K562 (cell line): ENCODE measurements around the gene MAML3. TPM values are rescaled to one million over a fixed set of nuclear protein-coding genes. Genes with fewer than 3 reads are reported as not detected.

Experiments
- CBFA2T2 ChIP-seq: fragments of 450-650 bp; conservative IDR thresholded peaks from 2 replicates; pipeline ENCODE4 v1.6.1; 2017; ENCODE audit warnings: mild to moderate bottlenecking
- GTF2F1 ChIP-seq: IDR thresholded peaks from 2 replicates; pipeline ENCODE4 v1.6.1; 2011; ENCODE audit warnings: low read depth, low read length, improper control_type of control experiment
- HMG20B ChIP-seq: fragments of 250-450 bp; sonication (Bioruptor Pico); IDR thresholded peaks from 2 replicates; pipeline ENCODE4 v1.5.0; 2021; ENCODE audit warnings: mild to moderate bottlenecking
- MTA3 ChIP-seq: fragments of 450-650 bp; formaldehyde crosslinking; IDR thresholded peaks from 2 replicates; pipeline ENCODE4 v1.6.1; 2017; ENCODE audit warnings: mild to moderate bottlenecking, borderline replicate concordance
- PCBP1 ChIP-seq: fragments of 200-400 bp; formaldehyde crosslinking; IDR thresholded peaks from 2 replicates; pipeline ENCODE4 v1.6.1; 2018; ENCODE audit warnings: mild to moderate bottlenecking, low read depth, low read length; ENCODE audit not compliant: poor library complexity, severe bottlenecking
- RCOR1 ChIP-seq, 2 experiments: IDR thresholded peaks; 2 replicates each; pipeline ENCODE4 v1.6.1; 2012; ENCODE audit warnings: low read depth in 2 of 2, low read length in 2 of 2, borderline replicate concordance in 1 of 2, improper control_type of control experiment in 1 of 2
- SIRT6 ChIP-seq: IDR thresholded peaks from one replicate; pipeline ENCODE4 v1.6.1; 2012; ENCODE audit warnings: low read depth, mild to moderate bottlenecking, control low read depth, inconsistent platforms, low read length, moderate library complexity
- ZFP1 ChIP-seq: fragments of 450-650 bp; formaldehyde crosslinking; IDR thresholded peaks from 2 replicates; pipeline ENCODE4 v1.4.0; 2020; ENCODE audit warnings: mild to moderate bottlenecking, mixed read lengths
- ZNF134 ChIP-seq: fragments of 250-450 bp; sonication (Bioruptor Pico); conservative IDR thresholded peaks from 2 replicates; pipeline ENCODE4 v1.4.0; 2020
- ZNF785 ChIP-seq: fragments of 250-450 bp; sonication (Bioruptor Pico); IDR thresholded peaks from 2 replicates; pipeline ENCODE4 v1.4.0; 2020; ENCODE audit warnings: mild to moderate bottlenecking
- polyA plus RNA-seq, 8 experiments: library from polyadenylated mRNA; depleted of rRNA in 4 of 8; stranded (reverse) in 5 of 8; unstranded in 3 of 8; fragments of >200 nt; fragmentation: Nextera tagmentation in 2 of 8; fragmentation: Illumina TruSeq in 1 of 8; extraction: Ambion mirVana in 2 of 8; extraction: Trizol in 1 of 8; gene quantifications; 2 replicates each; pipeline versions ENCODE4 v1.2.1 to v1.2.3, GENCODE V29; 2011 to 2014; ENCODE audit warnings: inconsistent platforms in 1 of 8, missing spikeins in 1 of 8
- total RNA-seq, 7 experiments: library from RNA; depleted of rRNA in 6 of 7; stranded (reverse); fragments of >200 nt in 6 of 7; fragmentation: Illumina TruSeq in 2 of 7; extraction: Trizol in 2 of 7; gene quantifications; 2 replicates each; pipeline versions ENCODE4 v1.2.1 to v1.2.3, GENCODE V29; 2011 to 2021; ENCODE audit warnings: low replicate concordance in 1 of 7
- TF ChIP-seq, protein P1 (sequence below), 3 experiments: fragments of 200-800 bp in 1 of 3; fragments of 250-450 bp in 1 of 3; fragments of 450-650 bp in 1 of 3; sonication (Bioruptor Pico) in 1 of 3; sonication (Bioruptor generic) in 1 of 3; formaldehyde crosslinking in 1 of 3; IDR thresholded peaks; 2 replicates each; pipeline versions ENCODE4 v1.6.1 to v1.8.0; 2016 to 2022; ENCODE audit warnings: mild to moderate bottlenecking in 2 of 3, missing genetic modification characterization in 2 of 3, missing compliant biosample characterization in 1 of 3, moderate library complexity in 1 of 3
- TF ChIP-seq, protein P2 (sequence below): fragments of 250-450 bp; sonication (Bioruptor Pico); IDR thresholded peaks from 2 replicates; pipeline ENCODE4 v1.8.0; 2022; ENCODE audit warnings: moderate library complexity, mild to moderate bottlenecking, inconsistent platforms
- TF ChIP-seq, protein P3 (sequence below), 3 experiments: IDR thresholded peaks in 2 of 3; conservative IDR thresholded peaks in 1 of 3; 2 replicates each; pipeline ENCODE4 v1.5.1; 2011 to 2012; ENCODE audit warnings: low read length in 3 of 3, mild to moderate bottlenecking in 3 of 3, control low read depth in 2 of 3, improper control_type of control experiment in 1 of 3, inconsistent platforms in 1 of 3, low read depth in 1 of 3, mixed read lengths in 1 of 3, moderate library complexity in 1 of 3; ENCODE audit not compliant: insufficient read depth in 2 of 3
- TF ChIP-seq, protein P4 (sequence below): fragments of 450-650 bp; formaldehyde crosslinking; conservative IDR thresholded peaks from 2 replicates; pipeline ENCODE4 v1.4.0; 2022; ENCODE audit warnings: mild to moderate bottlenecking, missing genetic modification characterization
- TF ChIP-seq, protein P5 (sequence below): sonication (generic); formaldehyde crosslinking; IDR thresholded peaks from 2 replicates; pipeline ENCODE4 v1.8.0; 2023; ENCODE audit warnings: mild to moderate bottlenecking, missing genetic modification reagents

The MAML3 gene
- total and polyA plus RNA-seq, 9 of the 15 experiments (the other 6 are each of a cell fraction or from before 2014, with no cell fraction given), result 0.01 to 0.55 (median 0.25) TPM

DNA sequence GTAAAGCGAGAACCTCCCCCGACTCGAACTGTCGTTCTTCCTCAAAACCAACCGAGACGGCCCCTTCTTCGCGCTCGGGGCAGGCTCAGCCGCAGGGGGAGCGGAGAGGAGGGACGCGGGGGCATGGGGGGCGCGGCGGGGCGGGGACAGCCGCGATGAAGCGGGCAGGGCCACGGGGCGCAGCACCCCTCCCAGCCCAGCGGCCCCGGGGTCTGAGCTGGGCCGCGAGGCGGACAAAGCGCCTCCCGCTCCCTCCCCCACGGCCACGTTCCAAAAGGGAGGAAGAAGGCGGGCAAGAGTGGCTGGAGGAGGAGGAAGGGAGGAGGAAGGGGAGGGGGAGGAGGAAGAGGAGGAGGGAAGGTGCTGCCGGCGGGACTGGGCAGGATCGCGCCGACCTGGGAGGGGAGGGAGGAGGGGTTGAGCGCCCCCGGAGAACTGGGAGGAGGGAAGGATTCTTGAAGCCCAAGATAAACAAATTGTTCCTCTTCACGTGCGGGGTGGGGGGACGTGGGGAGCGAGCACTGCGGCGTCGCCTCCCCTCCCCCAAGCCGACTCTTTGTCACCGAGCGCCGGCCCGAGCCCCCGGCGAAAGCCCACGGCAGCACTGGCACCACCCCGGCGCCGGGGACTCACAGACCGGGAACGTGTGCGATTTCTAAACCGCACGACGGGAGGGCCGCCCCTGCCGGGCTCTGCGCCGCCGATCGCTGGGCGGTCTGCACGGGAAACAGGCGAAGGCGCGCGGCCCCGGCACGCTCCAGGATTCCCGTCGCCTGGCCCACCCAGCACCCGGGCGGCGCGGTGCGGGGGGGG, 2.9 kb downstream of the MAML3 start (continued):
- TF ChIP-seq, protein P1, sequence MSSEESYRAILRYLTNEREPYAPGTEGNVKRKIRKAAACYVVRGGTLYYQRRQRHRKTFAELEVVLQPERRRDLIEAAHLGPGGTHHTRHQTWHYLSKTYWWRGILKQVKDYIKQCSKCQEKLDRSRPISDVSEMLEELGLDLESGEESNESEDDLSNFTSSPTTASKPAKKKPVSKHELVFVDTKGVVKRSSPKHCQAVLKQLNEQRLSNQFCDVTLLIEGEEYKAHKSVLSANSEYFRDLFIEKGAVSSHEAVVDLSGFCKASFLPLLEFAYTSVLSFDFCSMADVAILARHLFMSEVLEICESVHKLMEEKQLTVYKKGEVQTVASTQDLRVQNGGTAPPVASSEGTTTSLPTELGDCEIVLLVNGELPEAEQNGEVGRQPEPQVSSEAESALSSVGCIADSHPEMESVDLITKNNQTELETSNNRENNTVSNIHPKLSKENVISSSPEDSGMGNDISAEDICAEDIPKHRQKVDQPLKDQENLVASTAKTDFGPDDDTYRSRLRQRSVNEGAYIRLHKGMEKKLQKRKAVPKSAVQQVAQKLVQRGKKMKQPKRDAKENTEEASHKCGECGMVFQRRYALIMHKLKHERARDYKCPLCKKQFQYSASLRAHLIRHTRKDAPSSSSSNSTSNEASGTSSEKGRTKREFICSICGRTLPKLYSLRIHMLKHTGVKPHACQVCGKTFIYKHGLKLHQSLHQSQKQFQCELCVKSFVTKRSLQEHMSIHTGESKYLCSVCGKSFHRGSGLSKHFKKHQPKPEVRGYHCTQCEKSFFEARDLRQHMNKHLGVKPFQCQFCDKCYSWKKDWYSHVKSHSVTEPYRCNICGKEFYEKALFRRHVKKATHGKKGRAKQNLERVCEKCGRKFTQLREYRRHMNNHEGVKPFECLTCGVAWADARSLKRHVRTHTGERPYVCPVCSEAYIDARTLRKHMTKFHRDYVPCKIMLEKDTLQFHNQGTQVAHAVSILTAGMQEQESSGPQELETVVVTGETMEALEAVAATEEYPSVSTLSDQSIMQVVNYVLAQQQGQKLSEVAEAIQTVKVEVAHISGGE (CRISPR knock-in tag; IDR thresholded peaks at IDR 0.05), result no peak
- TF ChIP-seq SIRT6 (no peak), CBFA2T2 (no peak), HMG20B (CRISPR knock-in tag) (no peak), RCOR1 (IDR thresholded peaks at IDR 0.05; ENCODE audit: borderline replicate concordance in 1 of 2, low read depth in 2 of 2, low read length in 2 of 2) (no peak), ZNF785 (CRISPR knock-in tag) (no peak), ZFP1 (CRISPR knock-in tag) (no peak), PCBP1 (no peak), GTF2F1 (no peak), ZNF134 (CRISPR knock-in tag) (no peak), MTA3 (no peak)
- TF ChIP-seq, protein P2, sequence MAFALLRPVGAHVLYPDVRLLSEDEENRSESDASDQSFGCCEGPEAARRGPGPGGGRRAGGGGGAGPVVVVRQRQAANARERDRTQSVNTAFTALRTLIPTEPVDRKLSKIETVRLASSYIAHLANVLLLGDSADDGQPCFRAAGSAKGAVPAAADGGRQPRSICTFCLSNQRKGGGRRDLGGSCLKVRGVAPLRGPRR (CRISPR knock-in tag), result no peak
- TF ChIP-seq, protein P3, sequence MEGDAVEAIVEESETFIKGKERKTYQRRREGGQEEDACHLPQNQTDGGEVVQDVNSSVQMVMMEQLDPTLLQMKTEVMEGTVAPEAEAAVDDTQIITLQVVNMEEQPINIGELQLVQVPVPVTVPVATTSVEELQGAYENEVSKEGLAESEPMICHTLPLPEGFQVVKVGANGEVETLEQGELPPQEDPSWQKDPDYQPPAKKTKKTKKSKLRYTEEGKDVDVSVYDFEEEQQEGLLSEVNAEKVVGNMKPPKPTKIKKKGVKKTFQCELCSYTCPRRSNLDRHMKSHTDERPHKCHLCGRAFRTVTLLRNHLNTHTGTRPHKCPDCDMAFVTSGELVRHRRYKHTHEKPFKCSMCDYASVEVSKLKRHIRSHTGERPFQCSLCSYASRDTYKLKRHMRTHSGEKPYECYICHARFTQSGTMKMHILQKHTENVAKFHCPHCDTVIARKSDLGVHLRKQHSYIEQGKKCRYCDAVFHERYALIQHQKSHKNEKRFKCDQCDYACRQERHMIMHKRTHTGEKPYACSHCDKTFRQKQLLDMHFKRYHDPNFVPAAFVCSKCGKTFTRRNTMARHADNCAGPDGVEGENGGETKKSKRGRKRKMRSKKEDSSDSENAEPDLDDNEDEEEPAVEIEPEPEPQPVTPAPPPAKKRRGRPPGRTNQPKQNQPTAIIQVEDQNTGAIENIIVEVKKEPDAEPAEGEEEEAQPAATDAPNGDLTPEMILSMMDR (IDR thresholded peaks at IDR 0.05 in 2 of 3, conservative IDR thresholded peaks at IDR 0.05 in 1 of 3; ENCODE audit: insufficient read depth in 2 of 3, low read depth in 1 of 3, low read length in 3 of 3), result no peak
- TF ChIP-seq, protein P4, sequence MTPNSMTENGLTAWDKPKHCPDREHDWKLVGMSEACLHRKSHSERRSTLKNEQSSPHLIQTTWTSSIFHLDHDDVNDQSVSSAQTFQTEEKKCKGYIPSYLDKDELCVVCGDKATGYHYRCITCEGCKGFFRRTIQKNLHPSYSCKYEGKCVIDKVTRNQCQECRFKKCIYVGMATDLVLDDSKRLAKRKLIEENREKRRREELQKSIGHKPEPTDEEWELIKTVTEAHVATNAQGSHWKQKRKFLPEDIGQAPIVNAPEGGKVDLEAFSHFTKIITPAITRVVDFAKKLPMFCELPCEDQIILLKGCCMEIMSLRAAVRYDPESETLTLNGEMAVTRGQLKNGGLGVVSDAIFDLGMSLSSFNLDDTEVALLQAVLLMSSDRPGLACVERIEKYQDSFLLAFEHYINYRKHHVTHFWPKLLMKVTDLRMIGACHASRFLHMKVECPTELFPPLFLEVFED, result no peak
- TF ChIP-seq, protein P5, sequence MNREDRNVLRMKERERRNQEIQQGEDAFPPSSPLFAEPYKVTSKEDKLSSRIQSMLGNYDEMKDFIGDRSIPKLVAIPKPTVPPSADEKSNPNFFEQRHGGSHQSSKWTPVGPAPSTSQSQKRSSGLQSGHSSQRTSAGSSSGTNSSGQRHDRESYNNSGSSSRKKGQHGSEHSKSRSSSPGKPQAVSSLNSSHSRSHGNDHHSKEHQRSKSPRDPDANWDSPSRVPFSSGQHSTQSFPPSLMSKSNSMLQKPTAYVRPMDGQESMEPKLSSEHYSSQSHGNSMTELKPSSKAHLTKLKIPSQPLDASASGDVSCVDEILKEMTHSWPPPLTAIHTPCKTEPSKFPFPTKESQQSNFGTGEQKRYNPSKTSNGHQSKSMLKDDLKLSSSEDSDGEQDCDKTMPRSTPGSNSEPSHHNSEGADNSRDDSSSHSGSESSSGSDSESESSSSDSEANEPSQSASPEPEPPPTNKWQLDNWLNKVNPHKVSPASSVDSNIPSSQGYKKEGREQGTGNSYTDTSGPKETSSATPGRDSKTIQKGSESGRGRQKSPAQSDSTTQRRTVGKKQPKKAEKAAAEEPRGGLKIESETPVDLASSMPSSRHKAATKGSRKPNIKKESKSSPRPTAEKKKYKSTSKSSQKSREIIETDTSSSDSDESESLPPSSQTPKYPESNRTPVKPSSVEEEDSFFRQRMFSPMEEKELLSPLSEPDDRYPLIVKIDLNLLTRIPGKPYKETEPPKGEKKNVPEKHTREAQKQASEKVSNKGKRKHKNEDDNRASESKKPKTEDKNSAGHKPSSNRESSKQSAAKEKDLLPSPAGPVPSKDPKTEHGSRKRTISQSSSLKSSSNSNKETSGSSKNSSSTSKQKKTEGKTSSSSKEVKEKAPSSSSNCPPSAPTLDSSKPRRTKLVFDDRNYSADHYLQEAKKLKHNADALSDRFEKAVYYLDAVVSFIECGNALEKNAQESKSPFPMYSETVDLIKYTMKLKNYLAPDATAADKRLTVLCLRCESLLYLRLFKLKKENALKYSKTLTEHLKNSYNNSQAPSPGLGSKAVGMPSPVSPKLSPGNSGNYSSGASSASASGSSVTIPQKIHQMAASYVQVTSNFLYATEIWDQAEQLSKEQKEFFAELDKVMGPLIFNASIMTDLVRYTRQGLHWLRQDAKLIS (CRISPR knock-in tag), result no peak; the same call in 1 of the 2 replicates
